ENCODE results near the gene MDN1. TPM values are rescaled to one million over a fixed set of nuclear protein-coding genes. Genes with fewer than 3 reads are reported as not detected.
"Not testable (repeated sequence)": the region's sequence is repeated elsewhere in the genome, so short reads cannot be mapped to it uniquely, and the experiment has no call there.

The MDN1 gene
- polyA plus RNA-seq, 2 of the 4 experiments (the other 2 are of a cell fraction): 6.4 to 20.5 TPM

DNA sequence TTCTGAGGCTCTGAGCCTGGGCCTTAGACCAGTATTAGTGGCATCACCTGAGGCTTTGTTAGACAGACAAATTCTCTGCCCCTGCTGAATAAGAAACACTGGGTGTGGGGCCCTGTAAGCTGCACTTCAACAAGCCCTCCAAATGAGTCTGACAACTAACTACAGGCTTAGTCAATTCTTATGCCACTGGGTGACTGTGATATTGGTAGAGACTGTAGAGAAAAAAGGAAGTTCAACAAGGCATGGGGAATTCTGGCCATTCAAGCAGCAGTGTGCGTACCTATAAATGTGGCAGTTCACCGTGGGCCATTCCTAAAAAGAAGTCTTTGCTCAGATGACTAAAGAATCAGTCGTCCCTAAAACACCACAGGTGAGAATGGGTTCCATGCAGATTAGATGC is 82.7 kb downstream of the MDN1 start (continued):
- TF ChIP-seq MAX (IDR thresholded peaks at IDR 0.05) (no peak), TP53 (CRISPR knock-in tag; IDR thresholded peaks at IDR 0.05) (no peak)

- POLR2A ChIA-PET: no interaction called here
- no peak overlapping the region for H3K4me3 ChIP-seq
- TF ChIP-seq RARB (CRISPR knock-in tag; IDR thresholded peaks at IDR 0.05) (no peak), FOSL2 (IDR thresholded peaks at IDR 0.05) (no peak), FOSL2 (CRISPR knock-in tag; IDR thresholded peaks at IDR 0.05) (no peak), ZC3H11A (IDR thresholded peaks at IDR 0.05) (no peak), HOXB5 (CRISPR knock-in tag; IDR thresholded peaks at IDR 0.05) (no peak), BCL3 (IDR thresholded peaks at IDR 0.05) (no peak), ESRRA (IDR thresholded peaks at IDR 0.05; ENCODE audit: borderline replicate concordance, low read length) (no peak), BHLHE40 (IDR thresholded peaks at IDR 0.05; ENCODE audit: low read depth, low read length) (no peak), ATOH8 (CRISPR knock-in tag; IDR thresholded peaks at IDR 0.05; ENCODE audit: low read depth) (no peak), JUN (IDR thresholded peaks at IDR 0.05) (no peak), GATA3 (IDR thresholded peaks at IDR 0.05; ENCODE audit: borderline replicate concordance) (no peak), EHF (CRISPR knock-in tag; IDR thresholded peaks at IDR 0.05) (no peak), SREBF2 (IDR thresholded peaks at IDR 0.05) (no peak), FOSB (CRISPR knock-in tag; IDR thresholded peaks at IDR 0.05) (no peak), JUNB (IDR thresholded peaks at IDR 0.05) (no peak), RAD21 (conservative IDR thresholded peaks at IDR 0.05 in 1 of 2, IDR thresholded peaks at IDR 0.05 in 1 of 2) (no peak), HOXA7 (CRISPR knock-in tag; IDR thresholded peaks at IDR 0.05) (no peak)
- TF ChIP-seq, protein P1, sequence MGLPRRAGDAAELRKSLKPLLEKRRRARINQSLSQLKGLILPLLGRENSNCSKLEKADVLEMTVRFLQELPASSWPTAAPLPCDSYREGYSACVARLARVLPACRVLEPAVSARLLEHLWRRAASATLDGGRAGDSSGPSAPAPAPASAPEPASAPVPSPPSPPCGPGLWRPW (IDR thresholded peaks at IDR 0.05): no peak
- H3K9me3 ChIP-seq: no peaks in the 10 kb centered on the region
- no peak for ATAC-seq
- no peaks in the 10 kb centered on the region for H3K4me1 ChIP-seq
- no peak for DNase-seq (ENCODE audit: low read depth in 1 of 2, low spot score in 1 of 2)
- FAIRE-seq: no peak
- no peak overlapping the region for H3K4me2 ChIP-seq
- CTCF ChIA-PET: no interaction called here
- H3K27ac ChIP-seq: no peak overlapping the region
Measured at GRCh38 chr6:89734526-89734925, 85.1 kb downstream of the MDN1 start.

DNA sequence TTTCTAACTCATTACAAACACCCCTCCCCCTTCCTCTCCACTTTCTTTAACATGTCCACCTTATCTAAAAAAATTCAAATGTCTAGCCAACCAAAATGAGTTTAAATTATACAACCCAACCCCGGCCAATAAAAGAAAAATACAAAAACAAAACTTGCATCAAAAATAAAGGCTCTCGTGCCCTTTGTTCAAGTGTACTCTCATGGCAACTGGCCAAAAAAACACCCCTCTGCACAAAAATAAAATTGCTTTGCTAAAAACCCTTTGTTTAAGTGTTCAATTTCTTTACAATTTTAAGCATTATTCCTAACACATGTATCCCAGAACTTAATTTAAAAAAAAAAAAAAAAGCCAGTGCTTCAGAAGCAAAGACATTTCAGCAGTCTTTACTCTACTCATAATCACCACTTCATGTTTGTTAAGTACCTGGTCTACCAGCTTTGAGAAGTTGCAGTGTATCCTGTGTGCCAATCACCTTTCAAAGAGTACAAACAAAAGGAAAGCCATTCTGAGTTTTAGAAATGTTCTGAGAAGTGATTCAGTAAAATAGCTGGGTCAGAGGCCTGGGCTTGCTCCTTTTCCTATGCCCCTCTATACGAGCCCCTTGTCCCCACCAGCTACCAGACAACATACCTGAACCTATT is 87.5 kb downstream of the MDN1 start:
- TF ChIP-seq TFCP2L1 (CRISPR knock-in tag; IDR thresholded peaks at IDR 0.05) (no peak), FOSB (CRISPR knock-in tag; IDR thresholded peaks at IDR 0.05) (no peak), KDM1A (IDR thresholded peaks at IDR 0.05; ENCODE audit: low read depth) (no peak), ZC3H11A (IDR thresholded peaks at IDR 0.05) (no peak), FOXS1 (CRISPR knock-in tag; IDR thresholded peaks at IDR 0.05) (no peak), RAD21 (conservative IDR thresholded peaks at IDR 0.05 in 1 of 2, IDR thresholded peaks at IDR 0.05 in 1 of 2) (no peak), NFE2L2 (conservative IDR thresholded peaks at IDR 0.05; ENCODE audit: low read length) (no peak), HOXA7 (CRISPR knock-in tag; IDR thresholded peaks at IDR 0.05) (no peak), MAX (IDR thresholded peaks at IDR 0.05) (no peak), ELK1 (IDR thresholded peaks at IDR 0.05; ENCODE audit: low read depth, low read length) (no peak), SREBF2 (IDR thresholded peaks at IDR 0.05) (no peak), HOXB5 (CRISPR knock-in tag; IDR thresholded peaks at IDR 0.05) (no peak), JUNB (IDR thresholded peaks at IDR 0.05) (no peak), GATA3 (IDR thresholded peaks at IDR 0.05; ENCODE audit: borderline replicate concordance) (no peak), RFX5 (IDR thresholded peaks at IDR 0.05) (no peak), RCOR1 (IDR thresholded peaks at IDR 0.05; ENCODE audit: low read depth, low read length) (no peak)
- TF ChIP-seq, protein P2, sequence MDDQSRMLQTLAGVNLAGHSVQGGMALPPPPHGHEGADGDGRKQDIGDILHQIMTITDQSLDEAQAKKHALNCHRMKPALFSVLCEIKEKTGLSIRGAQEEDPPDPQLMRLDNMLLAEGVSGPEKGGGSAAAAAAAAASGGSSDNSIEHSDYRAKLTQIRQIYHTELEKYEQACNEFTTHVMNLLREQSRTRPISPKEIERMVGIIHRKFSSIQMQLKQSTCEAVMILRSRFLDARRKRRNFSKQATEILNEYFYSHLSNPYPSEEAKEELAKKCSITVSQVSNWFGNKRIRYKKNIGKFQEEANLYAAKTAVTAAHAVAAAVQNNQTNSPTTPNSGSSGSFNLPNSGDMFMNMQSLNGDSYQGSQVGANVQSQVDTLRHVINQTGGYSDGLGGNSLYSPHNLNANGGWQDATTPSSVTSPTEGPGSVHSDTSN (IDR thresholded peaks at IDR 0.05): no peak
- no peak for FAIRE-seq

GRCh38 chr6:89731262-89731661 is 88.3 kb downstream of the MDN1 start:
- H3K4me3 ChIP-seq; DNase-seq (ENCODE audit: low read depth in 1 of 2, low spot score in 1 of 2); H3K27ac ChIP-seq; H3K4me1 ChIP-seq; POLR2A ChIA-PET; CTCF ChIA-PET; ATAC-seq; H3K9me3 ChIP-seq; FAIRE-seq; H3K4me2 ChIP-seq: not testable (repeated sequence)
- WGBS (ENCODE audit: missing lambda C conversion rate): 90% methylated on average over 2 of the region's 2 CpGs

More for the DNA sequence above, 87.5 kb downstream of the MDN1 start:
- no peak overlapping the region for H3K4me3 ChIP-seq
- no peak overlapping the region for H3K27ac ChIP-seq
- POLR2A ChIA-PET: no interaction called here
- H3K9me3 ChIP-seq: no peaks in the 10 kb centered on the region
- ATAC-seq: no peak
- H3K4me2 ChIP-seq: no peak overlapping the region
- CTCF ChIA-PET: no interaction called here
- H3K4me1 ChIP-seq: no peaks in the 10 kb centered on the region
- WGBS (ENCODE audit: missing lambda C conversion rate): 96% methylated on average over 3 of the region's 3 CpGs
- no peak for DNase-seq (ENCODE audit: low read depth in 1 of 2, low spot score in 1 of 2)

Data from A549 (cell line).